PC-3 (cell line): ENCODE data around the gene SF1.

Experiments used
- EZH2 ChIP-seq: fragments of 300-600 bp; sonication (generic); IDR thresholded peaks from one replicate; pipeline ENCODE4 v1.6.1; 2017; ENCODE audit warnings: antibody characterized with exemption, mild to moderate bottlenecking, low read length; ENCODE audit not compliant: unreplicated experiment
- TF ChIP-seq, protein P1 (sequence below): fragments of 300-600 bp; sonication (generic); conservative IDR thresholded peaks from 2 replicates; pipeline ENCODE4 v1.5.1; 2017; ENCODE audit warnings: antibody characterized with exemption, low read depth, mild to moderate bottlenecking, low read length

DNA sequence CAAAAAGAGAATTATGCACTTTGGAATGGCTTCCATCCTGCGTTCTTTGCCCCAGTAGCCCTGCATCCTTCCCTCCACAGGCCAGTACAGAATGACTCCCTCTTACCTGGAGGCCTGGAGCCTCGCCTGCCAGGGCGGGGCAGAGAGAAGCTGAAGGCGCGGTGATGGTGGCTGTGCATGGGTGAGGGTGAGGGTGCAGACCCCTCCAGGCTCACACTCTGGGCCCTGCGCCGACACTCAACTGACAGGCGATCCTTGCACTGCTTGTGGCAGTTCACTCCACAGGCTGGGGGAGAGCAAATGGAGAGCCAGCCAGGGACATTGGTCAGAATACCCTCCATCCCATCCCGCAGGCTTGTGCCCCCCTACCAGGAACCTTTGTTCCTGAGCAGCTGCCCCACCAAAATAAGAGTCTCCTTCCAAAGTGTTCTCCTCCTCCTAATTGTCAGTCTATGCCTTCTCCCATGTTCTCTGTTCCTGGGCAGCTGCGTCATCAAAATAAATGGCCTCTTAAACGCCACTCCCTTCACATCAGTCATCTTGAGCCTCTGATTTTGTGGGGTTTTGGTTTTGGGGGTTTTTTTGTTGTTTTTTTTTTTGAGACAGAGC lies 49.5 kb downstream of the SF1 start:
- TF ChIP-seq, protein P1, sequence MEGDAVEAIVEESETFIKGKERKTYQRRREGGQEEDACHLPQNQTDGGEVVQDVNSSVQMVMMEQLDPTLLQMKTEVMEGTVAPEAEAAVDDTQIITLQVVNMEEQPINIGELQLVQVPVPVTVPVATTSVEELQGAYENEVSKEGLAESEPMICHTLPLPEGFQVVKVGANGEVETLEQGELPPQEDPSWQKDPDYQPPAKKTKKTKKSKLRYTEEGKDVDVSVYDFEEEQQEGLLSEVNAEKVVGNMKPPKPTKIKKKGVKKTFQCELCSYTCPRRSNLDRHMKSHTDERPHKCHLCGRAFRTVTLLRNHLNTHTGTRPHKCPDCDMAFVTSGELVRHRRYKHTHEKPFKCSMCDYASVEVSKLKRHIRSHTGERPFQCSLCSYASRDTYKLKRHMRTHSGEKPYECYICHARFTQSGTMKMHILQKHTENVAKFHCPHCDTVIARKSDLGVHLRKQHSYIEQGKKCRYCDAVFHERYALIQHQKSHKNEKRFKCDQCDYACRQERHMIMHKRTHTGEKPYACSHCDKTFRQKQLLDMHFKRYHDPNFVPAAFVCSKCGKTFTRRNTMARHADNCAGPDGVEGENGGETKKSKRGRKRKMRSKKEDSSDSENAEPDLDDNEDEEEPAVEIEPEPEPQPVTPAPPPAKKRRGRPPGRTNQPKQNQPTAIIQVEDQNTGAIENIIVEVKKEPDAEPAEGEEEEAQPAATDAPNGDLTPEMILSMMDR, result no peak
- TF ChIP-seq EZH2, result no peak
